Peyer's patch (tissue), 4 donors: ENCODE measurements around the gene CYP19A1. TPM values are rescaled to one million over a fixed set of nuclear protein-coding genes. Genes with fewer than 3 reads are reported as not detected.

Experiments
- DNase-seq, 3 donors: peaks; one replicate each; pipeline ENCODE4 v3.0.0-alpha.2; 2017 to 2019
- H3K27ac ChIP-seq, 4 donors: fragments of 200-600 bp; sonication (generic); one replicate each; pipeline ENCODE4 v1.5.1; 2016 to 2019
- H3K27me3 ChIP-seq, 2 donors: fragments of 200-600 bp; sonication (generic); one replicate each; pipeline ENCODE4 v1.5.1; 2019
- H3K36me3 ChIP-seq, 3 donors: fragments of 200-600 bp; sonication (generic); one replicate each; pipeline ENCODE4 v1.5.1; 2016 to 2019
- H3K4me1 ChIP-seq, 4 donors: fragments of 200-600 bp; sonication (generic); one replicate each; pipeline ENCODE4 v1.5.1; 2016 to 2019
- H3K4me3 ChIP-seq, 4 donors: fragments of 200-600 bp; sonication (generic); 1 replicate in 3 of 4; 2 replicates in 1 of 4; pipeline ENCODE4 v1.5.1; 2016 to 2019; ENCODE audit warnings: mild to moderate bottlenecking in 1 of 4
- H3K9me3 ChIP-seq, 4 donors: fragments of 200-600 bp; sonication (generic); one replicate each; pipeline ENCODE4 v1.5.1; 2016 to 2019; ENCODE audit warnings: mild to moderate bottlenecking in 1 of 4
- CTCF ChIP-seq, 6 experiments: fragments of 450-650 bp in 4 of 6; fragments of 200-600 bp in 2 of 6; sonication (generic) in 1 of 6; IDR thresholded peaks; one replicate each; pipeline ENCODE4 v1.5.1; 2017 to 2019; ENCODE audit warnings: antibody characterized with exemption in 6 of 6, mild to moderate bottlenecking in 3 of 6, moderate library complexity in 1 of 6
- POLR2A ChIP-seq, 2 donors: fragments of 450-650 bp; IDR thresholded peaks; one replicate each; pipeline ENCODE4 v1.5.1; 2017; ENCODE audit warnings: antibody characterized with exemption in 2 of 2, mild to moderate bottlenecking in 2 of 2, moderate library complexity in 2 of 2
- total RNA-seq, 4 donors: library from RNA; depleted of rRNA; stranded (reverse); fragments of >200 nt; gene quantifications; one replicate each; pipeline ENCODE4 v1.1.0, GENCODE V29; 2016

The CYP19A1 gene
- total RNA-seq, 4 donors from 2014 or later = 0.83 TPM; not detected in 3

- Histone ChIP-seq H3K36me3 (no peaks in the 10 kb centered on the region), H3K9me3 (no peaks in the 10 kb centered on the region), H3K27me3 (no peaks in the 10 kb centered on the region), H3K4me1 (no peaks in the 10 kb centered on the region), H3K4me3 (no peak overlapping the region), H3K27ac (no peak overlapping the region)
- DNase-seq = no peak
- no peak for TF ChIP-seq CTCF (IDR thresholded peaks at IDR 0.05)
- no peak for TF ChIP-seq POLR2A (IDR thresholded peaks at IDR 0.05)
Measured at GRCh38 chr15:51227940-51228732, 110.3 kb downstream of the CYP19A1 start.

- Histone ChIP-seq H3K27me3 (no peaks in the 10 kb centered on the region), H3K9me3 (no peaks in the 10 kb centered on the region), H3K4me1 (no peaks in the 10 kb centered on the region), H3K27ac (no peak overlapping the region), H3K4me3 (no peak overlapping the region), H3K36me3 (no peaks in the 10 kb centered on the region)
- TF ChIP-seq CTCF (IDR thresholded peaks at IDR 0.05) = no peak
- no peak for TF ChIP-seq POLR2A (IDR thresholded peaks at IDR 0.05)
- no peak for DNase-seq
Measured at GRCh38 chr15:51226576-51227210, 111.7 kb downstream of the CYP19A1 start.

- Histone ChIP-seq H3K4me3 (no peak overlapping the region), H3K27me3 (no peaks in the 10 kb centered on the region), H3K36me3 (no peaks in the 10 kb centered on the region), H3K4me1 (no peaks in the 10 kb centered on the region), H3K27ac (no peak overlapping the region), H3K9me3 (no peaks in the 10 kb centered on the region)
- TF ChIP-seq CTCF (IDR thresholded peaks at IDR 0.05) (no peak), POLR2A (IDR thresholded peaks at IDR 0.05) (no peak)
- no peak for DNase-seq
Measured at GRCh38 chr15:51224428-51224827, 114.0 kb downstream of the CYP19A1 start.

GRCh38 chr15:51223771-51224229, 114.6 kb downstream of the CYP19A1 start:
- no peak overlapping the region for H3K4me3 ChIP-seq
- H3K9me3 ChIP-seq = no peaks in the 10 kb centered on the region
- peak overlapping the region in 1 of 4 donors; percentile 1 for H3K27ac ChIP-seq
- no peak for DNase-seq
- H3K4me1 ChIP-seq = no peaks in the 10 kb centered on the region
- H3K27me3 ChIP-seq = no peaks in the 10 kb centered on the region
- no peaks in the 10 kb centered on the region for H3K36me3 ChIP-seq
- TF ChIP-seq CTCF (IDR thresholded peaks at IDR 0.05) (no peak), POLR2A (IDR thresholded peaks at IDR 0.05) (no peak)

GRCh38 chr15:51218299-51218938, 120.0 kb downstream of the CYP19A1 start:
- Histone ChIP-seq H3K27ac (no peak overlapping the region), H3K4me3 (no peak overlapping the region), H3K9me3 (no peaks in the 10 kb centered on the region), H3K27me3 (no peaks in the 10 kb centered on the region), H3K36me3 (no peaks in the 10 kb centered on the region), H3K4me1 (no peaks in the 10 kb centered on the region)
- no peak for DNase-seq
- no peak for TF ChIP-seq POLR2A (IDR thresholded peaks at IDR 0.05)
- no peak for TF ChIP-seq CTCF (IDR thresholded peaks at IDR 0.05)
